GM18507 (cell line): ENCODE data around the gene TMEM215.
"Not testable (repeated sequence)": the region's sequence is repeated elsewhere in the genome, so short reads cannot be mapped to it uniquely, and the experiment has no call there.

Source experiments
- DNase-seq: peaks from one replicate; pipeline ENCODE4 v3.0.0; 2011; ENCODE audit warnings: low read depth; ENCODE audit not compliant: insufficient read length; ENCODE audit errors: extremely low spot score
- FAIRE-seq: peaks from 2 replicates; lab custom pipeline; 2011; peaks lifted over from hg19 to GRCh38; lab: Jason Lieb, UNC

The TMEM215 gene

GRCh38 chr9:32783168-32783891 lies at the start of gene TMEM215:
Gene TMEM215, plus strand, starts transcription at chr9:32783540. Its CDS starts 644 bp downstream, at chr9:32784184.
- DNase-seq (no peak), FAIRE-seq (no peak)

- FAIRE-seq (no peak), DNase-seq (no peak)
These were observed 47.9 kb upstream of the TMEM215 start for GRCh38 chr9:32735476-32735875.

GRCh38 chr9:32737378-32737777 lies 46.0 kb upstream of the TMEM215 start:
- DNase-seq (no peak), FAIRE-seq (no peak)

- FAIRE-seq (no peak), DNase-seq (no peak)
These were observed 44.7 kb upstream of the TMEM215 start for GRCh38 chr9:32738501-32739172.

GRCh38 chr9:32741706-32742105 lies 41.6 kb upstream of the TMEM215 start:
- DNase-seq (no peak), FAIRE-seq (no peak)

- no peak for FAIRE-seq
These were observed 41.0 kb upstream of the TMEM215 start for GRCh38 chr9:32742296-32742695.

GRCh38 chr9:32748013-32748412 lies 35.3 kb upstream of the TMEM215 start:
- no peak for FAIRE-seq
- DNase-seq = no peak

More at GRCh38 chr9:32742296-32742695, 41.0 kb upstream of the TMEM215 start:
- no peak for DNase-seq

GRCh38 chr9:32755730-32756129 lies 27.6 kb upstream of the TMEM215 start:
- DNase-seq (no peak), FAIRE-seq (no peak)

GRCh38 chr9:32764139-32764538 lies 19.2 kb upstream of the TMEM215 start:
- no peak for FAIRE-seq
- no peak for DNase-seq

- FAIRE-seq (no peak), DNase-seq (no peak)
These were observed 8.1 kb upstream of the TMEM215 start for GRCh38 chr9:32775283-32775682.

GRCh38 chr9:32776201-32776600 lies 7.1 kb upstream of the TMEM215 start:
- FAIRE-seq = no peak
- no peak for DNase-seq

GRCh38 chr9:32782476-32783167 lies 718 bp upstream of the TMEM215 start:
- DNase-seq (no peak), FAIRE-seq (no peak)

GRCh38 chr9:32787816-32788215 lies 4.5 kb downstream of the TMEM215 start:
- no peak for FAIRE-seq
- no peak for DNase-seq

GRCh38 chr9:32796015-32796414 lies 12.7 kb downstream of the TMEM215 start:
- FAIRE-seq, DNase-seq: not testable (repeated sequence)

- DNase-seq = no peak
- no peak for FAIRE-seq
These were observed 18.2 kb downstream of the TMEM215 start for GRCh38 chr9:32801530-32801929.

GRCh38 chr9:32807217-32807616 lies 23.9 kb downstream of the TMEM215 start:
- no peak for FAIRE-seq
- DNase-seq = no peak

GRCh38 chr9:32811246-32811645 lies 27.9 kb downstream of the TMEM215 start:
- no peak for DNase-seq
- no peak for FAIRE-seq

GRCh38 chr9:32820322-32820721 lies 37.0 kb downstream of the TMEM215 start:
- no peak for FAIRE-seq
- DNase-seq = no peak

GRCh38 chr9:32823101-32823500 lies 39.8 kb downstream of the TMEM215 start:
- DNase-seq (no peak), FAIRE-seq (no peak)

GRCh38 chr9:32823551-32823950 lies 40.2 kb downstream of the TMEM215 start:
- no peak for DNase-seq
- FAIRE-seq = no peak

GRCh38 chr9:32825203-32825602 lies 41.9 kb downstream of the TMEM215 start:
- FAIRE-seq (no peak), DNase-seq (no peak)
